HepG2 (cell line): ENCODE results near the gene VSIG2. TPM values are rescaled to one million over a fixed set of nuclear protein-coding genes. Genes with fewer than 3 reads are reported as not detected.

Experiments
- ATAC-seq: fragments of 200-7000 bp; cut with Tn5 transposase; 3 replicates; pipeline ENCODE4 v1.9.1; 2020; ENCODE audit warnings: mild to moderate bottlenecking, moderate library complexity
- BruUV-seq: library from RNA; stranded (reverse); fragments of 400-500 nt; replicated peaks from 2 replicates; lab custom pipeline; 2021; lab: Mats Ljungman, UMichigan
- CTCF ChIA-PET: fragments of 300-600 bp; formaldehyde crosslinking; extraction: SDS; loops from one replicate; lab custom pipeline; 2021; ENCODE audit warnings: low total read pairs, inconsistent platforms, low intra/inter-chr PET ratio; lab: Yijun Ruan, JAX
- POLR2A ChIA-PET: fragments of 350-600 bp; sonication (Branson Sonifier 250); formaldehyde crosslinking; loops from one replicate; lab custom pipeline; 2020; ENCODE audit warnings: antibody characterized with exemption, inconsistent platforms; lab: Yijun Ruan, JAX
- DNase-seq: peaks from one replicate; pipeline ENCODE4 v3.0.0-alpha.2; 2015; ENCODE audit warnings: low spot score
- FAIRE-seq: peaks from 3 replicates; lab custom pipeline; 2011; peaks lifted over from hg19 to GRCh38; lab: Jason Lieb, UNC
- H2AFZ ChIP-seq: one replicate; pipeline ENCODE4 v1.6.1; 2011; ENCODE audit warnings: low read length, inconsistent platforms
- H3K27ac ChIP-seq: fragments of 300-600 bp; 3 replicates; pipeline ENCODE4 v1.8.0; 2011; ENCODE audit warnings: mixed run types, mild to moderate bottlenecking, mixed read lengths, low read length, inconsistent platforms; ENCODE audit not compliant: insufficient read depth; ENCODE audit errors: extremely low read length
- H3K27me3 ChIP-seq, 2 experiments: fragments of 200-600 bp in 1 of 2; 2 replicates in 1 of 2; 3 replicates in 1 of 2; pipeline versions ENCODE4 v1.6.0 to v1.8.0; 2011; ENCODE audit warnings: low read length in 2 of 2, mild to moderate bottlenecking in 2 of 2, moderate library complexity in 2 of 2, inconsistent platforms in 1 of 2; ENCODE audit not compliant: insufficient read depth in 2 of 2, control insufficient read depth in 1 of 2
- H3K36me3 ChIP-seq, 2 experiments: fragments of 200-600 bp in 1 of 2; replicated peaks in 1 of 2; 2 replicates in 1 of 2; 3 replicates in 1 of 2; pipeline versions ENCODE4 v1.5.1 to v1.8.0; 2011; ENCODE audit warnings: low read length in 2 of 2, inconsistent platforms in 1 of 2; ENCODE audit not compliant: insufficient read depth in 2 of 2, control insufficient read depth in 1 of 2
- H3K4me1 ChIP-seq: 2 replicates; pipeline ENCODE4 v1.5.1; 2012; ENCODE audit warnings: low read length, inconsistent platforms; ENCODE audit not compliant: insufficient read depth
- H3K4me2 ChIP-seq: 2 replicates; pipeline ENCODE4 v1.6.0; 2011; ENCODE audit warnings: low read depth, low read length, inconsistent platforms
- H3K4me3 ChIP-seq, 3 experiments: fragments of 200-600 bp in 1 of 3; sonication (generic), shearing (Covaris generic) in 1 of 3; replicated peaks in 1 of 3; 2 replicates each; pipeline ENCODE4 v1.5.1; 2011 to 2016; ENCODE audit warnings: low read length in 3 of 3, inconsistent platforms in 2 of 3, low read depth in 2 of 3, mild to moderate bottlenecking in 2 of 3, control low read depth in 1 of 3, mixed read lengths in 1 of 3; ENCODE audit not compliant: insufficient read depth in 1 of 3
- H3K79me2 ChIP-seq: one replicate; pipeline ENCODE4 v1.6.1; 2011; ENCODE audit warnings: low read length, inconsistent platforms; ENCODE audit not compliant: insufficient read depth
- H3K9ac ChIP-seq: 2 replicates; pipeline ENCODE4 v1.6.0; 2011; ENCODE audit warnings: mild to moderate bottlenecking, low read depth, low read length, inconsistent platforms; ENCODE audit not compliant: insufficient read depth
- H3K9me3 ChIP-seq: 2 replicates; pipeline ENCODE4 v1.5.1; 2012; ENCODE audit warnings: mild to moderate bottlenecking, low read length
- H4K20me1 ChIP-seq: 2 replicates; pipeline ENCODE4 v1.6.0; 2011; ENCODE audit warnings: inconsistent platforms, mild to moderate bottlenecking, low read length, moderate library complexity; ENCODE audit not compliant: insufficient read depth
- BHLHE40 ChIP-seq: IDR thresholded peaks from 2 replicates; pipeline ENCODE4 v1.6.1; 2011; ENCODE audit warnings: low read length, improper control_type of control experiment
- HHEX ChIP-seq: IDR thresholded peaks from 2 replicates; pipeline ENCODE4 v1.6.1; 2016; ENCODE audit warnings: control low read depth
- MEIS1 ChIP-seq: sonication (generic); formaldehyde crosslinking; IDR thresholded peaks from 2 replicates; pipeline ENCODE4 v1.9.0; 2021; ENCODE audit warnings: mild to moderate bottlenecking, missing genetic modification reagents, moderate library complexity, borderline replicate concordance
- PLRG1 ChIP-seq: fragments of 450-650 bp; conservative IDR thresholded peaks from 2 replicates; pipeline ENCODE4 v1.6.1; 2016
- WIZ ChIP-seq: sonication (generic); formaldehyde crosslinking; IDR thresholded peaks from 2 replicates; pipeline ENCODE4 v1.5.1; 2020; ENCODE audit warnings: mild to moderate bottlenecking, missing genetic modification reagents
- ZNF407 ChIP-seq: sonication (generic); formaldehyde crosslinking; IDR thresholded peaks from one replicate; pipeline ENCODE4 v1.5.1; 2020; ENCODE audit warnings: mild to moderate bottlenecking, missing genetic modification reagents; ENCODE audit errors: not compliant biosample characterization
- WGBS: methylation state at CpG from one replicate; pipeline ENCODE4 v1.1.6; 2017; ENCODE audit warnings: low lambda C conversion rate; 5-methylcytosine and 5-hydroxymethylcytosine counted together
- in situ Hi-C: cut with HindIII; loops from 2 replicates; pipeline ENCODE4 v1.10.0; 2017; ENCODE audit warnings: low pct_unique_long_range_greater_than_20kb; ENCODE audit not compliant: extremely low pct_ligation_motif_present
- intact Hi-C: fragments of 100-400 bp; cut with micrococcal nuclease; formaldehyde crosslinking; loops from one replicate; pipeline ENCODE4 v1.10.0; 2022; ENCODE audit not compliant: unreplicated experiment
- polyA plus RNA-seq, 8 experiments: library from polyadenylated mRNA; depleted of rRNA in 3 of 8; stranded (reverse) in 7 of 8; unstranded in 1 of 8; fragments of >200 nt; fragmentation: Illumina TruSeq in 4 of 8; extraction: Trizol in 4 of 8; gene quantifications; 2 replicates each; pipeline versions ENCODE4 v1.2.1 to v1.2.3, GENCODE V29; 2011 to 2016; ENCODE audit warnings: low read depth in 4 of 8, missing spikeins in 1 of 8, mixed read lengths in 1 of 8; ENCODE audit not compliant: insufficient read depth in 1 of 8
- total RNA-seq, 5 experiments: library from RNA; depleted of rRNA; stranded (reverse); fragments of >200 nt; fragmentation: Illumina TruSeq; extraction: Trizol; gene quantifications; 2 replicates each; pipeline ENCODE4 v1.2.3, GENCODE V29; 2016; ENCODE audit warnings: low read depth in 1 of 5
- TF ChIP-seq, protein P1 (sequence below): sonication (generic); formaldehyde crosslinking; IDR thresholded peaks from 2 replicates; pipeline ENCODE4 v1.5.1; 2020; ENCODE audit warnings: mild to moderate bottlenecking, moderate library complexity, missing genetic modification reagents
- TF ChIP-seq, protein P2 (sequence below): sonication (generic); formaldehyde crosslinking; IDR thresholded peaks from 2 replicates; pipeline ENCODE4 v1.8.1; 2023; ENCODE audit warnings: missing genetic modification reagents, inconsistent platforms, borderline replicate concordance

Gene VSIG2
- total and polyA plus RNA-seq, 2 of the 13 experiments (the other 11 are each of a cell fraction or from before 2014, with no cell fraction given) = 0.80 to 2.7 TPM

DNA sequence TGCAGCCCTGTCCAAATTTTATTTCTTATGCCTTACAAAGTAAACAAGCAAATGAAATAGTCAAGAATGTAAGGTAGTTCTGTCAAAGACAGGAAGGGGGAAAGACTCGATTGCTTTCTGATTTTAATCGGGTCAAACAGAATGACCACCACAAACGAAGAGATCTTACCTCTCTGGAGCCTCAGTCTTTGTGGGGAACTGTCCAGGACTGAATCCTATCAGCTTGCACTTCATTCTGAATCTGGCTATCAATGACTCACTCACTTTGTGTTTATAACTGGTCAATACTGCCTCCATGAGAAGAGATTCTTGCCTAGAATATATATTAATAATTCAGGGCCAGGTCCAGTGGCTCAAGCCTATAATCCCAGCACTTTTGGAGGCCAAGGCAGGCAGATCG is 30.9 kb upstream of the VSIG2 start:
- Histone ChIP-seq H4K20me1 (no peaks in the 10 kb centered on the region), H3K36me3 (no peaks in the 10 kb centered on the region), H3K9me3 (no peaks in the 10 kb centered on the region), H3K4me2 (no peak overlapping the region), H3K27me3 (no peaks in the 10 kb centered on the region), H3K4me1 (no peaks in the 10 kb centered on the region), H3K4me3 (no peak overlapping the region), H2AFZ (no peak overlapping the region), H3K9ac (no peak overlapping the region), H3K79me2 (peaks cover 8% of the 10 kb centered on the region), H3K27ac (no peak overlapping the region)
- ATAC-seq = no peak
- no peak for DNase-seq
- intact Hi-C loops (no loop called here), in situ Hi-C loops (no loop called here)
- 98% methylated on average over 4 of the region's 4 CpGs for WGBS
- POLR2A ChIA-PET = no interaction called here
- no peak for FAIRE-seq
- TF ChIP-seq, protein P1, sequence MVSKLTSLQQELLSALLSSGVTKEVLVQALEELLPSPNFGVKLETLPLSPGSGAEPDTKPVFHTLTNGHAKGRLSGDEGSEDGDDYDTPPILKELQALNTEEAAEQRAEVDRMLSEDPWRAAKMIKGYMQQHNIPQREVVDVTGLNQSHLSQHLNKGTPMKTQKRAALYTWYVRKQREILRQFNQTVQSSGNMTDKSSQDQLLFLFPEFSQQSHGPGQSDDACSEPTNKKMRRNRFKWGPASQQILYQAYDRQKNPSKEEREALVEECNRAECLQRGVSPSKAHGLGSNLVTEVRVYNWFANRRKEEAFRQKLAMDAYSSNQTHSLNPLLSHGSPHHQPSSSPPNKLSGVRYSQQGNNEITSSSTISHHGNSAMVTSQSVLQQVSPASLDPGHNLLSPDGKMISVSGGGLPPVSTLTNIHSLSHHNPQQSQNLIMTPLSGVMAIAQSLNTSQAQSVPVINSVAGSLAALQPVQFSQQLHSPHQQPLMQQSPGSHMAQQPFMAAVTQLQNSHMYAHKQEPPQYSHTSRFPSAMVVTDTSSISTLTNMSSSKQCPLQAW = no peak
- no peak for TF ChIP-seq PLRG1
- TF ChIP-seq ZNF407 (CRISPR knock-in tag) = no peak
- TF ChIP-seq MEIS1 (CRISPR knock-in tag) = no peak
- TF ChIP-seq, protein P2, sequence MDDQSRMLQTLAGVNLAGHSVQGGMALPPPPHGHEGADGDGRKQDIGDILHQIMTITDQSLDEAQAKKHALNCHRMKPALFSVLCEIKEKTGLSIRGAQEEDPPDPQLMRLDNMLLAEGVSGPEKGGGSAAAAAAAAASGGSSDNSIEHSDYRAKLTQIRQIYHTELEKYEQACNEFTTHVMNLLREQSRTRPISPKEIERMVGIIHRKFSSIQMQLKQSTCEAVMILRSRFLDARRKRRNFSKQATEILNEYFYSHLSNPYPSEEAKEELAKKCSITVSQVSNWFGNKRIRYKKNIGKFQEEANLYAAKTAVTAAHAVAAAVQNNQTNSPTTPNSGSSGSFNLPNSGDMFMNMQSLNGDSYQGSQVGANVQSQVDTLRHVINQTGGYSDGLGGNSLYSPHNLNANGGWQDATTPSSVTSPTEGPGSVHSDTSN (CRISPR knock-in tag) = no peak
- TF ChIP-seq BHLHE40 = no peak
- no peak for TF ChIP-seq HHEX
- no peak for TF ChIP-seq WIZ (CRISPR knock-in tag)
- CTCF ChIA-PET = no interaction called here
- no TSS peak for BruUV-seq
